ENCODE measurements around the gene SLC35F2. TPM values are rescaled to one million over a fixed set of nuclear protein-coding genes. Genes with fewer than 3 reads are reported as not detected.
A peak's percentile ranks its signal among the peaks of the same experiment; 100 is the strongest.

Gene SLC35F2
- total RNA-seq, 2 experiments from 2014 or later = 18.2 to 20.5 TPM

DNA sequence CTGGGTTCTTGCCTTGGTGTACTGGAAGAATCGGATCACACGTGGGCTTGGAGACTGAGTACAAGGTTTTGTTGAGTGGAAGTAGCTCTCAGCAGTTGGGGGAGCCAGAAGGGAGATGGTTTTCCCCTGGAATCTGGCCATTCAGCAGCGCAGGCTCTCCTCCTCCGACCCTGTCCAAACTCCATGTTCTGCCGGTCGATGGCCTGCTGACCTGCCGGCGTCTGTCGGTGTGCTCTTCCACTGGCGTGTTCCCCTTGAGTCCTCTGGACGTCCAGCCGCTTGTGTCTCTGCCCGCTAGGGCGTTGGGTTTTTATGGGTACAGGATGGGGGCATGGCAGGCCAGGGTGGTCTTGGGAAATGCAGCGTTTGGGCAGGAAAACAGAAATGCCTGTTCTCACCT is 108.3 kb downstream of the SLC35F2 start:
- Mint-ChIP-seq H3K4me1 (ENCODE audit: low read depth) (no peaks in the 10 kb centered on the region), H3K27me3 (ENCODE audit: low read depth) (peaks cover 12% of the 10 kb centered on the region), H3K9me3 (no peaks in the 10 kb centered on the region), H3K36me3 (ENCODE audit: low read depth) (no peaks in the 10 kb centered on the region), H3K4me3 (no peak overlapping the region), H3K27ac (no peak overlapping the region)
- intact Hi-C loops (cut with micrococcal nuclease) = no loop called here
- no peak for DNase-seq
- CTCF ChIA-PET = no interaction called here

DNA sequence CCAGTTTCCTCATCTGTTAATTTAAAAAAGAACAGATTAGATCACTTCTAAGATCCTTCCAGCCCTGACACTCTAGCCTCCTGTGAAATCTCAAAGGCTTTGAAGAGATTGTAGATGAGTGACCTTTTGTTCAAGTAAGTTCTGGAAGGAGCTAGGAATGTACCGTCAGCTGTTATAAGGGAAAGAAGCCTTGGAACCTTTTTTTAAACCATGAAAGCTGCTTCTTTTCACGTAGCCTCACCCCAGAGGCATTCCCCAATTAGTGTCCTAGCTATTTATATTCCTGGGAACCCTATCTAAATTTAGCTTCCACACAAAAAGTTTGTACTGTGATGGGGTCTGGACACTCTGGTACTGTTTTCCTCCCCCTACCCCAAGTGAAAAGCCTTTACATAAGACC is 111.0 kb downstream of the SLC35F2 start:
- intact Hi-C loops (cut with micrococcal nuclease) = no loop called here
- Mint-ChIP-seq H3K27ac (no peak overlapping the region), H3K36me3 (ENCODE audit: low read depth) (no peaks in the 10 kb centered on the region), H3K4me3 (no peak overlapping the region), H3K9me3 (no peaks in the 10 kb centered on the region), H3K27me3 (ENCODE audit: low read depth) (peaks cover 16% of the 10 kb centered on the region), H3K4me1 (ENCODE audit: low read depth) (no peaks in the 10 kb centered on the region)
- CTCF ChIA-PET = no interaction called here
- no peak for DNase-seq

DNA sequence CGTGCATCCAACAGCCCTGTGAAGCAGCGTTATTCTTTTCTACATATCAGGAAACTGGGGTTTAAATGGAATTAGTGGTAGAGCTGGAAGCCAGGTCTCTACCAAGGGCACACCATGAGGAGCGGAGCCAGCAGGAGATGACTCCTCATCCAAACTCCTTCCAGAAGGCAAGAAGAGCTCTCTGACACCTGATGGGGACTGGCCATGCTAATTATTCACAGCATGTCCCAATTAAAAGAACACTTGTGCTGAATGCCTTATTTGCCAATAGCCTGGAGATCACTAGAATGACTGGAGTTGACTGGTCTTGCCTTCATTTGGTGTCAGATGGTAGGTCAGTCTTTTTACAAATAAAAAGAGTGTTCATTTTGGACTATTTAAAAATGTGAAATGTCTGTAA is 113.9 kb downstream of the SLC35F2 start:
- CTCF ChIA-PET = interaction anchor here (0.7 to 0.8 kb wide), 2 partner anchors 28 to 168 kb away, joined by 3 read pairs; no protein-coding TSS in a partner anchor
- Mint-ChIP-seq H3K9me3 (no peaks in the 10 kb centered on the region), H3K36me3 (ENCODE audit: low read depth) (no peaks in the 10 kb centered on the region), H3K4me1 (ENCODE audit: low read depth) (no peaks in the 10 kb centered on the region), H3K27ac (no peak overlapping the region), H3K4me3 (no peak overlapping the region), H3K27me3 (ENCODE audit: low read depth) (peaks cover 10% of the 10 kb centered on the region)
- intact Hi-C loops (cut with micrococcal nuclease) = no loop called here
- no peak for DNase-seq

DNA sequence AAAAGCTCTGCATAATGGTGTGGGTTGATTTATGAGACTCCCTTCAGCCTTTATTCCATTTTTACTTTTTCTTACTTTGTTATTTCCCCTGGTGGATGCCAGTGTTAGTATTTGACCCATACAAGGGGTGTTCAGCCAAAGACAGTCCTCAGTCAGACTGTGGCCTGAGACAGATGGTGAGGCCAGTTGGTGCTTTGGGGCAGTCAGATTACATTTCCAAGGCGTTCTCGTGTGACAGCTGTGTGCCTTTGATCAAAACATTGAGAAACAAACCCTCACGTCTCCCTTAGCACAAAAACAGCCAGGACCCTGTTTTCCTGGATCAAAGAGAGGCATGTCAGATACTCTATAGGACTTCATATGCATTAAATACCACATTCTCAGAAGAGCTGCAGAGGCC is 115.4 kb downstream of the SLC35F2 start:
- no peaks in the 10 kb centered on the region for H3K4me1 Mint-ChIP-seq (ENCODE audit: low read depth)
- CTCF ChIA-PET = interaction anchor here (0.6 to 1.6 kb wide), 3 partner anchors 28 to 235 kb away, joined by 3 to 6 read pairs (median 3); no protein-coding TSS in a partner anchor
- intact Hi-C loops (cut with micrococcal nuclease) = no loop called here
- H3K27me3 Mint-ChIP-seq (ENCODE audit: low read depth) = peaks cover 9% of the 10 kb centered on the region
- H3K36me3 Mint-ChIP-seq (ENCODE audit: low read depth) = no peaks in the 10 kb centered on the region
- H3K9me3 Mint-ChIP-seq = no peaks in the 10 kb centered on the region
- no peak overlapping the region for H3K27ac Mint-ChIP-seq
- no peak overlapping the region for H3K4me3 Mint-ChIP-seq
- DNase-seq = no peak

DNA sequence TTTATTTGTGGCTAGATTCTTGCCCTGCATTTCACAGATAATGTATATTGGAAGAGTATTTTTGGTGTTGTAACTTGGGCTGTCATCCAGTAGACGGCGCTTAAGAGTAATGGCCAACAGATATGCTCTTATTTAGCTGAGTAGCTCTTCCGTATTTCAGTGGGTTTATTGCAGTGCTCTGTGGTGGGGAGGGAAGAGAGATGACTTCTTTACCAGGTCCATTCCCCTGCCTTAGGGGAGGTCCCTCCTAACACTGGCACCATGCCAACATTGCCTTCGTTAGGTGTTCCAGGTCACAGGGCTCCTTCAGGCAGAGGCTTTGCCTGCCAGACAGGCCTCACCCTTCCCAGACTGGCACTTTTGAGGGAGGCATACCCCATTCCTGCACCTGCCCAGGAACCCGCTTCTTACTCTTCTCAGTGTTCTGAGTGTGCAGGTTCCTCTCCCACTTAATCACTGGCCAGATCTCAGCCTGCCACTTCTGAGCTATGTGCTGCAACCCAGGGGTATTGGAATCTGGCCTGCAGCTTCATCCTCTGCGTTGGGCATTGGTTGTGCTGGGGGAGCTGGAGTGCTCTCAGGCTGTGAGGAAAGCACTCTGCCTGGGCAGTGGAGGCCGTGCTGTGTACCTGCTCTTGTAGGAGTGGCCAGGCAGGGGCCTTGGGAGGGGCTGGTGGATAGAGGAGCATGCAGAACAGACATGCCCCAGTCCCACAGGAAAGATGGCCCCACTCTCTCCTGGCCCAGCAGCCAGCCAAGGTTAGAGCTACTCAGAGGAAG is 117.4 kb downstream of the SLC35F2 start:
- H3K27me3 Mint-ChIP-seq (ENCODE audit: low read depth) = peaks cover 9% of the 10 kb centered on the region
- CTCF ChIA-PET = interaction anchor here (0.6 to 2.5 kb wide), 11 partner anchors 9 to 259 kb away, joined by 3 to 16 read pairs (median 3); no protein-coding TSS in a partner anchor
- H3K9me3 Mint-ChIP-seq = no peaks in the 10 kb centered on the region

More for the DNA sequence above, 117.4 kb downstream of the SLC35F2 start:
- Mint-ChIP-seq H3K27ac (no peak overlapping the region), H3K4me3 (no peak overlapping the region), H3K4me1 (ENCODE audit: low read depth) (no peaks in the 10 kb centered on the region), H3K36me3 (ENCODE audit: low read depth) (no peaks in the 10 kb centered on the region)
- intact Hi-C loops (cut with micrococcal nuclease) = loop anchor here (1.0 to 2.0 kb wide), 3 partner anchors 30 to 914 kb away; no protein-coding TSS in a partner anchor
- peak; percentile 21 for DNase-seq

Other genes with a start within 250 kb of the SLC35F2 start
- gene SLN, start 146.7 kb downstream of the SLC35F2 start, total RNA-seq = not detected
- not detected for gene RAB39A, start 69.7 kb upstream of the SLC35F2 start, total RNA-seq
- 10 to 100 TPM; 25.9 to 26.2 TPM for gene CUL5, start 150.1 kb upstream of the SLC35F2 start, total RNA-seq